Ishikawa (cell line): Measurements from ENCODE around the gene TLX2.

Experiments used
- CEBPB ChIP-seq: IDR thresholded peaks from 2 replicates; pipeline ENCODE4 v1.6.1; 2012
- CREB1 ChIP-seq: IDR thresholded peaks from 2 replicates; pipeline ENCODE4 v1.6.1; 2012; ENCODE audit warnings: low read depth
- EGR1 ChIP-seq: IDR thresholded peaks from 2 replicates; pipeline ENCODE4 v1.6.1; 2012
- EP300 ChIP-seq: IDR thresholded peaks from 2 replicates; pipeline ENCODE4 v1.6.1; 2012; ENCODE audit warnings: borderline replicate concordance
- FOXM1 ChIP-seq: IDR thresholded peaks from 2 replicates; pipeline ENCODE4 v1.6.1; 2012; ENCODE audit warnings: low read depth, borderline replicate concordance
- NFIC ChIP-seq: IDR thresholded peaks from 2 replicates; pipeline ENCODE4 v1.6.1; 2012
- TAF1 ChIP-seq: IDR thresholded peaks from 2 replicates; pipeline ENCODE4 v1.6.1; 2012; ENCODE audit warnings: low read depth, mild to moderate bottlenecking
- TCF12 ChIP-seq: IDR thresholded peaks from 2 replicates; pipeline ENCODE4 v1.6.1; 2012; ENCODE audit warnings: low read depth
- YY1 ChIP-seq: IDR thresholded peaks from 2 replicates; pipeline ENCODE4 v1.6.1; 2012; ENCODE audit warnings: low read depth
- ZBTB7A ChIP-seq: IDR thresholded peaks from 2 replicates; pipeline ENCODE4 v1.6.1; 2012; ENCODE audit warnings: low read depth
- TF ChIP-seq, protein P1 (sequence below): IDR thresholded peaks from 2 replicates; pipeline ENCODE4 v1.6.1; 2012
- TF ChIP-seq, protein P2 (sequence below): IDR thresholded peaks from 2 replicates; pipeline ENCODE4 v1.6.1; 2012; ENCODE audit warnings: low read depth, mild to moderate bottlenecking
- TF ChIP-seq, protein P3 (sequence below): IDR thresholded peaks from 2 replicates; pipeline ENCODE4 v1.6.1; 2012

DNA sequence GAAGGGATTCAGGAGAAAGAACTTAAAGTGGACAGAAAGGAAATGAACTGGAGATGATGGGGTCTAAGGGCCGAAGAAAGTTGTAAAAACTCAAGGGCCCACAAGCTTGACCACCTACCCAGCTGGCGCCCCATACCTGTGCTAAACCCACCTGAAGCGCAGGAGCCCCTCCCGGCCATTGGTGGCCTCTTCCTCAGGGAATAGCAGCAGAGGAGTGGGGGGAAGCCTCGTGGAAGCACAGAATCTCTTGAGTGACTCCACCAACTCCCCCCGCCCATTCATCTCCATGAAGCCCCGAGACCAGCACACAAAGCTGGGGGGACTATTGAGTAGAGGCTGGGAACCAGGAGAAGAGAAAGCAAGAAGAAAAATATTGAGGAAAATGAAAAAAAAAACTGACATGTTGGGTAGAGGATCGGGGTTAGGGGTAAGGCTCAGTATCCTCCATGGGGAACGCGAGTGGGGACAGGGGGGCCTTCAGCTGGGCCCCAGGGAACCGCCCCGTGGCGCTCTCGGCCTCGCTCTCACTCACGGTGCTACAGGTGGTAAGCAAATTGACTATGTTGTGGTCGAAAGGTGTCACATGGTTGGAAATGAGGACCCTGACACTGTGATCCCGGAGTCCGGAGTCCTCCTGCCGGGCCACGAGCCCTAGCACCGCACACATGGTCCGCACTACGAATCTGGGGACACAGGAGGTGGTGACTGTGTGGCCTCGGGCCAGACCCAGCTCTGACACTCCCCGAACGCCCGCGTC, 14.5 kb downstream of the TLX2 start:
- TF ChIP-seq TCF12 (no peak), EP300 (no peak), CREB1 (no peak), TAF1 (no peak), CEBPB (no peak), ZBTB7A (no peak), FOXM1 (no peak), NFIC (no peak), EGR1 (no peak), YY1 (no peak)
- TF ChIP-seq, protein P1, sequence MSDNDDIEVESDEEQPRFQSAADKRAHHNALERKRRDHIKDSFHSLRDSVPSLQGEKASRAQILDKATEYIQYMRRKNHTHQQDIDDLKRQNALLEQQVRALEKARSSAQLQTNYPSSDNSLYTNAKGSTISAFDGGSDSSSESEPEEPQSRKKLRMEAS, result no peak
- TF ChIP-seq, protein P2, sequence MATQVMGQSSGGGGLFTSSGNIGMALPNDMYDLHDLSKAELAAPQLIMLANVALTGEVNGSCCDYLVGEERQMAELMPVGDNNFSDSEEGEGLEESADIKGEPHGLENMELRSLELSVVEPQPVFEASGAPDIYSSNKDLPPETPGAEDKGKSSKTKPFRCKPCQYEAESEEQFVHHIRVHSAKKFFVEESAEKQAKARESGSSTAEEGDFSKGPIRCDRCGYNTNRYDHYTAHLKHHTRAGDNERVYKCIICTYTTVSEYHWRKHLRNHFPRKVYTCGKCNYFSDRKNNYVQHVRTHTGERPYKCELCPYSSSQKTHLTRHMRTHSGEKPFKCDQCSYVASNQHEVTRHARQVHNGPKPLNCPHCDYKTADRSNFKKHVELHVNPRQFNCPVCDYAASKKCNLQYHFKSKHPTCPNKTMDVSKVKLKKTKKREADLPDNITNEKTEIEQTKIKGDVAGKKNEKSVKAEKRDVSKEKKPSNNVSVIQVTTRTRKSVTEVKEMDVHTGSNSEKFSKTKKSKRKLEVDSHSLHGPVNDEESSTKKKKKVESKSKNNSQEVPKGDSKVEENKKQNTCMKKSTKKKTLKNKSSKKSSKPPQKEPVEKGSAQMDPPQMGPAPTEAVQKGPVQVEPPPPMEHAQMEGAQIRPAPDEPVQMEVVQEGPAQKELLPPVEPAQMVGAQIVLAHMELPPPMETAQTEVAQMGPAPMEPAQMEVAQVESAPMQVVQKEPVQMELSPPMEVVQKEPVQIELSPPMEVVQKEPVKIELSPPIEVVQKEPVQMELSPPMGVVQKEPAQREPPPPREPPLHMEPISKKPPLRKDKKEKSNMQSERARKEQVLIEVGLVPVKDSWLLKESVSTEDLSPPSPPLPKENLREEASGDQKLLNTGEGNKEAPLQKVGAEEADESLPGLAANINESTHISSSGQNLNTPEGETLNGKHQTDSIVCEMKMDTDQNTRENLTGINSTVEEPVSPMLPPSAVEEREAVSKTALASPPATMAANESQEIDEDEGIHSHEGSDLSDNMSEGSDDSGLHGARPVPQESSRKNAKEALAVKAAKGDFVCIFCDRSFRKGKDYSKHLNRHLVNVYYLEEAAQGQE, result no peak
- TF ChIP-seq, protein P3, sequence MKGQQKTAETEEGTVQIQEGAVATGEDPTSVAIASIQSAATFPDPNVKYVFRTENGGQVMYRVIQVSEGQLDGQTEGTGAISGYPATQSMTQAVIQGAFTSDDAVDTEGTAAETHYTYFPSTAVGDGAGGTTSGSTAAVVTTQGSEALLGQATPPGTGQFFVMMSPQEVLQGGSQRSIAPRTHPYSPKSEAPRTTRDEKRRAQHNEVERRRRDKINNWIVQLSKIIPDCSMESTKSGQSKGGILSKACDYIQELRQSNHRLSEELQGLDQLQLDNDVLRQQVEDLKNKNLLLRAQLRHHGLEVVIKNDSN, result no peak
